ENCODE results near the gene ROR2. TPM values are rescaled to one million over a fixed set of nuclear protein-coding genes. Genes with fewer than 3 reads are reported as not detected.

Gene ROR2
- total and polyA plus RNA-seq, 2 of the 13 experiments (the other 11 are each of a cell fraction or from before 2014, with no cell fraction given) = not detected

- TF ChIP-seq, protein P1, sequence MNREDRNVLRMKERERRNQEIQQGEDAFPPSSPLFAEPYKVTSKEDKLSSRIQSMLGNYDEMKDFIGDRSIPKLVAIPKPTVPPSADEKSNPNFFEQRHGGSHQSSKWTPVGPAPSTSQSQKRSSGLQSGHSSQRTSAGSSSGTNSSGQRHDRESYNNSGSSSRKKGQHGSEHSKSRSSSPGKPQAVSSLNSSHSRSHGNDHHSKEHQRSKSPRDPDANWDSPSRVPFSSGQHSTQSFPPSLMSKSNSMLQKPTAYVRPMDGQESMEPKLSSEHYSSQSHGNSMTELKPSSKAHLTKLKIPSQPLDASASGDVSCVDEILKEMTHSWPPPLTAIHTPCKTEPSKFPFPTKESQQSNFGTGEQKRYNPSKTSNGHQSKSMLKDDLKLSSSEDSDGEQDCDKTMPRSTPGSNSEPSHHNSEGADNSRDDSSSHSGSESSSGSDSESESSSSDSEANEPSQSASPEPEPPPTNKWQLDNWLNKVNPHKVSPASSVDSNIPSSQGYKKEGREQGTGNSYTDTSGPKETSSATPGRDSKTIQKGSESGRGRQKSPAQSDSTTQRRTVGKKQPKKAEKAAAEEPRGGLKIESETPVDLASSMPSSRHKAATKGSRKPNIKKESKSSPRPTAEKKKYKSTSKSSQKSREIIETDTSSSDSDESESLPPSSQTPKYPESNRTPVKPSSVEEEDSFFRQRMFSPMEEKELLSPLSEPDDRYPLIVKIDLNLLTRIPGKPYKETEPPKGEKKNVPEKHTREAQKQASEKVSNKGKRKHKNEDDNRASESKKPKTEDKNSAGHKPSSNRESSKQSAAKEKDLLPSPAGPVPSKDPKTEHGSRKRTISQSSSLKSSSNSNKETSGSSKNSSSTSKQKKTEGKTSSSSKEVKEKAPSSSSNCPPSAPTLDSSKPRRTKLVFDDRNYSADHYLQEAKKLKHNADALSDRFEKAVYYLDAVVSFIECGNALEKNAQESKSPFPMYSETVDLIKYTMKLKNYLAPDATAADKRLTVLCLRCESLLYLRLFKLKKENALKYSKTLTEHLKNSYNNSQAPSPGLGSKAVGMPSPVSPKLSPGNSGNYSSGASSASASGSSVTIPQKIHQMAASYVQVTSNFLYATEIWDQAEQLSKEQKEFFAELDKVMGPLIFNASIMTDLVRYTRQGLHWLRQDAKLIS (CRISPR knock-in tag; IDR thresholded peaks at IDR 0.05) = no peak
- TF ChIP-seq, protein P2, sequence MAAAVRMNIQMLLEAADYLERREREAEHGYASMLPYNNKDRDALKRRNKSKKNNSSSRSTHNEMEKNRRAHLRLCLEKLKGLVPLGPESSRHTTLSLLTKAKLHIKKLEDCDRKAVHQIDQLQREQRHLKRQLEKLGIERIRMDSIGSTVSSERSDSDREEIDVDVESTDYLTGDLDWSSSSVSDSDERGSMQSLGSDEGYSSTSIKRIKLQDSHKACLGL (CRISPR knock-in tag; IDR thresholded peaks at IDR 0.05) = 0 out of 2 replicates have a peak, but pooled peaks have one; percentile 29
- no peak for TF ChIP-seq ZNF3 (CRISPR knock-in tag; IDR thresholded peaks at IDR 0.05)
- TF ChIP-seq, protein P3, sequence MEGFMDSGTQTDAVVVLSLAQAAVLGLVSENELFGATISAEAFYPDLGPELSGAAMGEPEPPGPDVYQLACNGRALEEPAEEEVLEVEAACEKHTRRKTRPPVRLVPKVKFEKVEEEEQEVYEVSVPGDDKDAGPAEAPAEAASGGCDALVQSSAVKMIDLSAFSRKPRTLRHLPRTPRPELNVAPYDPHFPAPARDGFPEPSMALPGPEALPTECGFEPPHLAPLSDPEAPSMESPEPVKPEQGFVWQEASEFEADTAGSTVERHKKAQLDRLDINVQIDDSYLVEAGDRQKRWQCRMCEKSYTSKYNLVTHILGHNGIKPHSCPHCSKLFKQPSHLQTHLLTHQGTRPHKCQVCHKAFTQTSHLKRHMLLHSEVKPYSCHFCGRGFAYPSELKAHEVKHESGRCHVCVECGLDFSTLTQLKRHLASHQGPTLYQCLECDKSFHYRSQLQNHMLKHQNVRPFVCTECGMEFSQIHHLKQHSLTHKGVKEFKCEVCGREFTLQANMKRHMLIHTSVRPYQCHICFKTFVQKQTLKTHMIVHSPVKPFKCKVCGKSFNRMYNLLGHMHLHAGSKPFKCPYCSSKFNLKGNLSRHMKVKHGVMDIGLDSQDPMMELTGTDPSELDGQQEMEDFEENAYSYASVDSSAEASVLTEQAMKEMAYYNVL (CRISPR knock-in tag; IDR thresholded peaks at IDR 0.05; ENCODE audit: borderline replicate concordance) = no peak; the same call in 1 of the 2 replicates
- TF ChIP-seq ZNF430 (CRISPR knock-in tag; IDR thresholded peaks at IDR 0.05) = no peak
- TF ChIP-seq TCF7L2 (IDR thresholded peaks at IDR 0.05; ENCODE audit: low read depth, low read length) = no peak
- TF ChIP-seq MXI1 (IDR thresholded peaks at IDR 0.05; ENCODE audit: borderline replicate concordance, low read depth, low read length) = no peak
- TF ChIP-seq ZBTB43 (CRISPR knock-in tag; conservative IDR thresholded peaks at IDR 0.05) = no peak
- TF ChIP-seq XBP1 (CRISPR knock-in tag; IDR thresholded peaks at IDR 0.05) = no peak
- TF ChIP-seq WIZ (CRISPR knock-in tag; IDR thresholded peaks at IDR 0.05) = no peak
- no peak for TF ChIP-seq POLR2AphosphoS2 (IDR thresholded peaks at IDR 0.05; ENCODE audit: low read depth, low read length)
- TF ChIP-seq ZFY (CRISPR knock-in tag; IDR thresholded peaks at IDR 0.05) = peak; percentile 18; the same call in 1 of the 2 replicates
- TF ChIP-seq ZNF883 (CRISPR knock-in tag; IDR thresholded peaks at IDR 0.05; ENCODE audit: not compliant biosample characterization) = no peak
- TF ChIP-seq GATAD1 (CRISPR knock-in tag; IDR thresholded peaks at IDR 0.05) = no peak
Observed at GRCh38 chr9:91898451-91899218, 51.4 kb downstream of the ROR2 start (continued).
